Heart left ventricle (tissue), 16 donors: ENCODE results near the gene NUP62. TPM values are rescaled to one million over a fixed set of nuclear protein-coding genes. Genes with fewer than 3 reads are reported as not detected.
"Not testable (repeated sequence)": the region's sequence is repeated elsewhere in the genome, so short reads cannot be mapped to it uniquely, and the experiment has no call there.

Source experiments
- ATAC-seq, 4 donors: fragments of 200-7000 bp; cut with Tn5 transposase; one replicate each; pipeline ENCODE4 v1.9.1; 2020 to 2022; ENCODE audit warnings: moderate library complexity in 4 of 4, mild to moderate bottlenecking in 3 of 4, moderate number of reproducible peaks in 1 of 4
- DNase-seq, 5 donors: peaks; one replicate each; pipeline ENCODE4 v3.0.0-alpha.2; 2020
- H3K27ac ChIP-seq, 12 donors: fragments of 200-600 bp; sonication (generic) in 4 of 12; one replicate each; pipeline versions ENCODE4 v1.5.0 to v1.8.0; 2016 to 2022; ENCODE audit warnings: mild to moderate bottlenecking in 2 of 12
- H3K27me3 ChIP-seq, 9 donors: fragments of 200-600 bp; sonication (generic) in 2 of 9; one replicate each; pipeline versions ENCODE4 v1.5.1 to v1.8.0; 2016 to 2022; ENCODE audit warnings: mild to moderate bottlenecking in 3 of 9
- H3K36me3 ChIP-seq, 9 donors: fragments of 200-600 bp; sonication (generic) in 2 of 9; one replicate each; pipeline versions ENCODE4 v1.5.0 to v1.8.0; 2018 to 2022; ENCODE audit warnings: mild to moderate bottlenecking in 2 of 9
- H3K4me1 ChIP-seq, 12 donors: fragments of 200-600 bp; sonication (generic) in 4 of 12; one replicate each; pipeline versions ENCODE4 v1.5.0 to v1.8.0; 2016 to 2022; ENCODE audit warnings: mild to moderate bottlenecking in 3 of 12
- H3K4me3 ChIP-seq, 12 donors: fragments of 200-600 bp; sonication (generic) in 4 of 12; one replicate each; pipeline versions ENCODE4 v1.5.0 to v1.8.0; 2017 to 2022; ENCODE audit warnings: mild to moderate bottlenecking in 9 of 12, moderate library complexity in 4 of 12
- H3K9me3 ChIP-seq, 12 donors: fragments of 200-600 bp; sonication (generic) in 4 of 12; one replicate each; pipeline versions ENCODE4 v1.5.0 to v1.8.0; 2016 to 2022; ENCODE audit warnings: mild to moderate bottlenecking in 1 of 12
- CTCF ChIP-seq, 12 donors: fragments of 200-600 bp; sonication (generic) in 4 of 12; IDR thresholded peaks; one replicate each; pipeline versions ENCODE4 v1.5.0 to v1.8.0; 2018 to 2022; ENCODE audit warnings: antibody characterized with exemption in 12 of 12, mild to moderate bottlenecking in 5 of 12
- POLR2A ChIP-seq, 2 donors: fragments of 450-650 bp; IDR thresholded peaks; one replicate each; pipeline ENCODE4 v1.6.1; 2017; ENCODE audit warnings: antibody characterized with exemption in 2 of 2, mild to moderate bottlenecking in 2 of 2, moderate library complexity in 2 of 2
- WGBS, 4 donors: extraction: QIAGEN DNeasy Blood & Tissue Kit in 2 of 4; methylation state at CpG; one replicate each; pipeline versions ENCODE4 v1.1.5 to v1.1.7; 2013 to 2018; 5-methylcytosine and 5-hydroxymethylcytosine counted together
- intact Hi-C, 10 donors: fragments of 100-400 bp; cut with DNase I; formaldehyde crosslinking; loops; one replicate each; pipeline versions ENCODE4 v1.11.1 to v1.14.2; 2022
- polyA plus RNA-seq, 2 donors: library from polyadenylated mRNA; stranded (reverse); fragments of 200-250 nt; gene quantifications; one replicate each; pipeline ENCODE4 v1.2.3, GENCODE V29; 2013
- total RNA-seq, 9 donors: library from RNA; depleted of rRNA in 2 of 9; stranded (reverse); fragments of >200 nt in 2 of 9; fragmentation: NEBNext Ultra II Directional in 3 of 9; extraction: Animal tissue kit (Norgen Biotek cat#: 25700) in 3 of 9; gene quantifications; one replicate each; pipeline versions ENCODE4 v1.1.0 to v1.2.4, GENCODE V29; 2016 to 2023
- donor health status: ischemic (EF 13 %, LVEDD 7.1; RV severe dilation, severe dysfunction).
- donor health status: healthy with polysubstance abuse.
- donor health status: DM: no; HTN: yes; CAD: no.
- donor health status: DM: no; HTN: no; CAD: no.
- donor health status: ischemic (EF 25% LVEDD 6.9; RV normal size, moderate dysfunction).
- donor health status: ischemic (EF 25% LVEDD 5.7; RV mildly dilated, moderate dysfunction).
- donor health status: healthy.
- donor health status: DM: yes; HTN: yes; CAD: no.
- donor health status: ischemic (EF 35%, LVEDD 5.7; RV mildly dilated, moderate dysfunction).
- donor health status: nonischemic (EF 11% LVEDD 7.7; RV severe dilation, severe dysfunction).
- donor health status: DM: yes; HTN: yes; CAD: no.
- donor health status: PGD.
- donor health status: ischemic (EF 29% LVEDD 5.4; RV normal size, mild dysfunction).
- donor health status: nonischemic (EF 23%, LVEDD 6.1; RV moderate dilation, normal function).

Gene NUP62
- total and polyA plus RNA-seq, 11 donors = 14.0 to 61.9 (median 33.0) TPM

- H3K36me3 ChIP-seq = peaks cover 0 to 29% (median 21%) of the 10 kb centered on the region in 9 donors
- no peak overlapping the region for H3K4me3 ChIP-seq
- DNase-seq = no peak
- whole genome bisulfite sequencing, 4 donors = 85 to 93% (median 87%) methylated on average over 5 to 6 of the region's 6 CpGs
- H3K9me3 ChIP-seq = no peaks in the 10 kb centered on the region
- TF ChIP-seq POLR2A (IDR thresholded peaks at IDR 0.05) (no peak), CTCF (IDR thresholded peaks at IDR 0.05) (no peak)
- H3K4me1 ChIP-seq = peaks cover 0 to 37% (median 0%) of the 10 kb centered on the region in 12 donors
- intact Hi-C loops = no loop called here
- H3K27ac ChIP-seq = no peak overlapping the region
- no peak for ATAC-seq
- peaks cover 0 to 15% (median 8%) of the 10 kb centered on the region in 9 donors for H3K27me3 ChIP-seq
Measured at GRCh38 chr19:49972841-49973240, 43.5 kb upstream of the NUP62 start.

- DNase-seq (no peak), ATAC-seq (peak in 1 of 4 donors; percentile 6)
- intact Hi-C loops = no loop called here
- Histone ChIP-seq H3K4me3 (no peak overlapping the region), H3K27me3 (peaks cover 0 to 16% (median 8%) of the 10 kb centered on the region in 9 donors), H3K9me3 (no peaks in the 10 kb centered on the region), H3K36me3 (peaks cover 0 to 21% (median 14%) of the 10 kb centered on the region in 9 donors), H3K4me1 (peaks cover 0 to 44% (median 0%) of the 10 kb centered on the region in 12 donors), H3K27ac (no peak overlapping the region)
- 47 to 54% (median 50%) methylated on average over 12 of the region's 12 CpGs for WGBS, 4 donors
- TF ChIP-seq CTCF (IDR thresholded peaks at IDR 0.05) (no peak), POLR2A (IDR thresholded peaks at IDR 0.05) (no peak)
Measured at GRCh38 chr19:49971991-49972411, 42.7 kb upstream of the NUP62 start.

- H3K4me3 ChIP-seq, intact Hi-C loops, H3K27ac ChIP-seq, H3K36me3 ChIP-seq, H3K9me3 ChIP-seq: not testable (repeated sequence)
- ATAC-seq = peak in 3 of 4 donors; percentile 63 to 70 (median 69)
- Histone ChIP-seq H3K27me3 (peaks cover 0 to 16% (median 8%) of the 10 kb centered on the region in 9 donors), H3K4me1 (peaks cover 0 to 57% (median 0%) of the 10 kb centered on the region in 12 donors)
- 18 to 34% (median 20%) methylated on average over 1 to 5 of the region's 9 CpGs for WGBS, 4 donors
- peak in 1 of 5 donors; percentile 51 for DNase-seq
Measured at GRCh38 chr19:49969355-49969754, 40.1 kb upstream of the NUP62 start.

GRCh38 chr19:49968279-49968922 lies 39.1 kb upstream of the NUP62 start:
- intact Hi-C loops = no loop called here

GRCh38 chr19:49960980-49961379 lies 31.7 kb upstream of the NUP62 start, which contains the start of gene SIGLEC11:
Gene SIGLEC11 (minus strand): TSS chr19:49961172. CDS start chr19:49961081, 91 bp downstream.
- H3K9me3 ChIP-seq, DNase-seq, intact Hi-C loops, H3K36me3 ChIP-seq, H3K27ac ChIP-seq, H3K4me3 ChIP-seq: not testable (repeated sequence)
- peaks cover 0 to 15% (median 0%) of the 10 kb centered on the region in 12 donors for H3K4me1 ChIP-seq
- peaks cover 0 to 11% (median 0%) of the 10 kb centered on the region in 9 donors for H3K27me3 ChIP-seq
- ATAC-seq = peak in 3 of 4 donors; percentile 57 to 83 (median 65)
- WGBS, 4 donors = 30 to 64% (median 50%) methylated on average over 4 to 5 of the region's 10 CpGs; no CpG with 5 or more reads in 1 of the 4 donors

More at GRCh38 chr19:49968279-49968922, 39.1 kb upstream of the NUP62 start:
- H3K27ac ChIP-seq = peak overlapping the region in 1 of 12 donors; percentile 61
- H3K36me3 ChIP-seq = no peaks in the 10 kb centered on the region
- no peak for DNase-seq
- ATAC-seq = peak in 1 of 4 donors; percentile 13
- H3K4me1 ChIP-seq = peaks cover 0 to 48% (median 0%) of the 10 kb centered on the region in 12 donors
- TF ChIP-seq CTCF (IDR thresholded peaks at IDR 0.05) (no peak), POLR2A (IDR thresholded peaks at IDR 0.05) (no peak)
- H3K27me3 ChIP-seq = peaks cover 0 to 16% (median 8%) of the 10 kb centered on the region in 9 donors
- H3K9me3 ChIP-seq = no peaks in the 10 kb centered on the region
- 73 to 85% (median 83%) methylated on average over 5 of the region's 5 CpGs for WGBS, 4 donors
- H3K4me3 ChIP-seq = no peak overlapping the region

- intact Hi-C loops, H3K9me3 ChIP-seq, H3K27ac ChIP-seq, H3K4me3 ChIP-seq, DNase-seq, H3K36me3 ChIP-seq: not testable (repeated sequence)
- H3K27me3 ChIP-seq = peaks cover 0 to 11% (median 0%) of the 10 kb centered on the region in 9 donors
- H3K4me1 ChIP-seq = peaks cover 0 to 19% (median under 1%) of the 10 kb centered on the region in 12 donors
- 25 to 55% methylated on average over 2 of the region's 12 CpGs; no CpG with 5 or more reads in 2 of the 4 donors for WGBS, 4 donors
- ATAC-seq = peak in 1 of 4 donors; percentile 25
Measured at GRCh38 chr19:49959892-49960291, 30.6 kb upstream of the NUP62 start.

GRCh38 chr19:49958596-49958995 lies 29.3 kb upstream of the NUP62 start:
- intact Hi-C loops, ATAC-seq, H3K9me3 ChIP-seq, H3K36me3 ChIP-seq, H3K27ac ChIP-seq, H3K4me3 ChIP-seq, DNase-seq: not testable (repeated sequence)
- peaks cover 0 to 11% (median 0%) of the 10 kb centered on the region in 9 donors for H3K27me3 ChIP-seq
- 58 to 67% (median 63%) methylated on average over 12 to 13 of the region's 13 CpGs for WGBS, 4 donors
- H3K4me1 ChIP-seq = peaks cover 0 to 32% (median 5%) of the 10 kb centered on the region in 12 donors

GRCh38 chr19:49958144-49958543 lies 28.8 kb upstream of the NUP62 start:
- H3K27ac ChIP-seq, intact Hi-C loops, H3K36me3 ChIP-seq, H3K9me3 ChIP-seq, DNase-seq, ATAC-seq, H3K4me3 ChIP-seq: not testable (repeated sequence)
- H3K27me3 ChIP-seq = peaks cover 0 to 11% (median 0%) of the 10 kb centered on the region in 9 donors
- H3K4me1 ChIP-seq = peaks cover 0 to 35% (median 5%) of the 10 kb centered on the region in 12 donors
- WGBS, 4 donors = 56 to 61% (median 61%) methylated on average over 7 to 9 of the region's 9 CpGs
